GM21526 (cell line): ENCODE data around the gene FEM1B.

ENCODE experiments used
- ATAC-seq: cut with Tn5 transposase; IDR thresholded peaks from one replicate; pipeline ENCODE4 v1.9.1; 2021; ENCODE audit warnings: moderate library complexity; ENCODE audit not compliant: unreplicated experiment, low FRiP score

FEM1B gene

DNA sequence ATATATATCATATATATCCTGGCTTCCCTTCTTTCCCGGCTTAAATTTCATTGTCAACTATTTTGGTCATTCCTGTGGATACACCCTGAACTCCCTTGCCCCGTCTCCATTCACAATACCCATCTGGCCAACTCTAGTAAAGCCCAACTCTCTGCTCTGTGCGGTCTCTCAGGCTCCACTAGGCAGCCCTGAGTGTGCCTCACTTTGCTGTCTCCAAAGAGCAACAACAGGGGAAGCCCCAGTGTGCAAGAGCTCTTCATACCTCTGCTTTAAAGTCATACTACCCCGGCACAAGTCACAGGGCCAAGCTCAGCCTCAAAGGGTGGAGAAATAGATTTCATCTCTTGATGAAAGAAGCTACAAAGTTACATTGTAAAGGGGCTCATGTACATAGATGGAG lies 18.9 kb upstream of the FEM1B start:
- no peak for ATAC-seq

DNA sequence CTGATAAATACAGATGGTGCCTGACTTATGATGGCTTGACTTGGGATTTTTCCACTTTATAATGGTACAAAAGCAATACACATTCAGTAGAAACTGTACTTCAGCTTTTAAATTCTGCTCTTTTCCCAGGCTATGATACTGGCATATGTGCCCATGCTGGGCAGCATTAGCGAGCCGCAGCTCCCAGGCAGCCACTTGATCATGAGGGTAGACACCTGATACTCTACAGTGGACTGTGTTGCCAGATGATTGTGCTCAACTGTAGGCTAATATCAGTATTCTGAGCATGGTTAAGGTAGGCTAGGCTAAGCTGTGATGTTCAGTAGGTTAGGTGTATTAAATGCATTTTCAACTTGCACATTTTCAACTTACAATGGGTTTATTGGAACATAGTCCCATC lies 17.7 kb upstream of the FEM1B start:
- ATAC-seq: no peak

- ATAC-seq: no peak
Observed at GRCh38 chr15:68261241-68261640, 16.3 kb upstream of the FEM1B start.

GRCh38 chr15:68261980-68262379 lies 15.6 kb upstream of the FEM1B start:
- ATAC-seq: no peak

DNA sequence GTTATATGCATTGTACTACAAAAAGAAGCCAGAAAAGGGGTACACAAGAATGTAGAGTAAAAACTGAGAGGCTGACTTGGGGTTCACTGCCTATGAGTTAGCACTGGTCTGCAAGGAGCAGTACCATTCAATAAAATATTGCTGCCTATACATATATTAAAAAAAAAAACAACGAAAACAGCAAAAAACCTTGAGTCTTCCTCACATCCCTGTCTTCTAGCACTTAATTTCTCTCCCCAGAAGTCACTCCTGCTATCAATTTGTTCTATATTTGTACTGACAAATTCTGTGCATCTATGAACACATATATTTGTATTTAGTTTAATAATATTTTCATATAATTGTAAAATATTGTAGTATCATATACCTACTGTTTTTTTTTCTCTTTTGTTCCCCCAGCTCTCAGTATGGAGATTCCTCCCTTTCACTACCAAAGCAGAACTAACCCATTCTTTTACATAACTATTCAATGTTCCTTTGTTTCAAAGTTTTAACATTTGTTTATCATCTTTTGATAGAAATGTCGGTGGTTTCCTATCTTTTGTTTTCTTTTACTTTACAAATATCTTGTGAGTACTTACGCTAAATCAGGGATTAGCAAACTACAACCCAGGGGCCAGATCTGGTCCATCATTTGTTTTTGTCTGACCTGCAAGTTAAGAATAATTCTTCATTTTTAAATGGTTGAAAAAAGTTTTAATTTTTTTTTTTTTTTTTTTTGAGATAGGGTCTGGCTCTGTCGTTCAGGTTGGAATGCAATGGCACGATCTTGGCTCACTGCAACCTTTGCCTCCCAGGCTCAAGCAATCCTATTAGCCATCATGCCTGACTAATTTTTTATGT lies 14.8 kb upstream of the FEM1B start:
- no peak for ATAC-seq

DNA sequence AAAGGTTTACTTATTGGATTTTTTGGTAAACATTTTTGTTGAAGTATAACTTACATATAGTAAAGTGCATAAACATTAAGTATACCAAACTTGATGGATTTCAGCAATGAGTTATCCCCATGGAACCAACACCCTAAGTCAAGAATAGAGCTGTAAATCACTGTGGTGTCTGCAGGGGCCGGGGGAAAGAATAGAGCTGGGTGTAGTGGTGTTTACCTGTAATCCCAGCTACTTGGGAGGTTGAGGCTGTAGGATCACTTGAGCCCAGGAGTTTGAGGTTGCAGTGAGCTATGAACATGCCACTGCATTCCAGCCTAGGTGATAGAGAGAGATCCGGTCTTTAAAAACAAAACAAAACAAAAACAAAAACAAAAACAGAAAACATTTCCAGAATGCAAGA lies 13.3 kb upstream of the FEM1B start:
- ATAC-seq: no peak

- ATAC-seq: no peak
Observed at GRCh38 chr15:68265081-68265480, 12.5 kb upstream of the FEM1B start.

DNA sequence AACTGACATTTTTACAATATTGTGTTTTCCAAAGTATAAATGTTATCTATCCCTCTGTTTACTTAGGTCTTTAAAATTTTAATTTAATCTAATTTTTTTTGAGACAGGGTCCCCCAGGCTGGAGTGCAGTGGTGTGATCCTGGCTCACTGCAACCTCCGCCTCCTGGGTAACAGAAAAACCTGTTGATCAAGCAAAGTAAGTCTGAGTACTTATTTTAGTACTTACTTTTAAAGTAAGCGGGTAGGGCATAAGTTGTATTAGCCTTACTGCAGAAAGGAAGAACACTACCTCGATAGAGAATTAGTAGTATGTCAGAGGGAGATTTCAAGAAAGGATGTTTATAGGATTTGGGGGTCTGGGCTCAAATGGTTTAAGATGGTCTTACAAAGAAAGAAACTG lies 11.9 kb upstream of the FEM1B start:
- ATAC-seq: no peak

- no peak for ATAC-seq
Observed at GRCh38 chr15:68268405-68268804, 9.1 kb upstream of the FEM1B start.

- ATAC-seq: no peak
Observed at GRCh38 chr15:68271854-68272471, 5.6 kb upstream of the FEM1B start.

DNA sequence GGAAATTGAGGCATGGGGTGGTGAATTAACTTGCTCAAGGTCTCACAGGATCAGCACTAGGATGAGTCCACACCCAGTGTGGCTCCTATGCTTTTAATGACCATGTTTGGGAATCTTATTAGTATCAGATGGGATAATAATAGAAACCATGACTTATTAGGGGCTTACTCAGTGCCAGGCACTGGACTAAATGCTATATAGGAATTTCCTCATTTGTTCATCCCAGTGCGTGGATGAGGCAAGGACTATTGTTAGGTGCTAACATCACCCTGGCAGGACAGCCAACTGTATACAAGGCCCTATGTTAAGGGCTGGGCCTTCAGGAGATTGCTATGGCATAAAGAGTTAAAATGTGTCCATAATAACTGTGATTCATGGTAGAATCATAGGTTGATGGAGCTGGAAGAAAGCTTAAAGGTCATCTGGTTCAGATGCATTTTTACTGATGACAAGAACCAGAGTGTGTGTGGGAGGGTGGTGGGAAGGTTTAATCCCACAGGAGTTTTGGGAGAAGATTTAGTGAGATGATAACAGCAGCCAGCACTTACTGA lies 4.7 kb upstream of the FEM1B start:
- no peak for ATAC-seq

DNA sequence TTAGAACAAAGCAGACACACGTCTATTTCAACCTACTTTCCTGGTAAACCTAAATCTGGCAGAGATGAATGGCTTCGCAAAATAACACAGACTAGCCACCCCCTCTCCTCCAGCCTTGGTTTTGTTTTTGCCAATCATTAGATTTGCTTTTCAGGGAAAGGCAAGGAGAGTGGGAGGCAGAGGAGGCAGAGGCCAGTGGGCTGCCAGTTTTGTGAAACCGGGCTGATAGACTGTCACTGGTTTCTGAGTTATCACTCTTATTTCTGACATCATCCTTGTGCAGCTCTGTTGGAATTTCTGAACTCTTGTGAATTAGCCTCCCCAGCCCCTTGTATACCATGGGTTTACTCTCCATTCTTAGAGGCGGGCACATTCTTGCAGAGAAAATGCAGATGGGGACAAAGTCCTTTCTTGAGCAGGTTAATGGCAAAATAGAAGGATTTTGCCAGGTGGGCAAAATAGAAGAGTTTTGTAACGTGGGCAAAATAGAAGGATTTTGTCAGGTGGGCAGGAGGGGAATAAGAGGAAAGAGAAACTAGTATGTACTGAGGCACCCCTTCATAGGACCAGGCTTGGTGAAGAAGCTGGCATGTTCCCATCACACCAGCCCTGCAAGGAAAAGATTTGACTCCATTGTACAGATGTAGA lies 3.2 kb upstream of the FEM1B start:
- no peak for ATAC-seq

- ATAC-seq: no peak
Observed at GRCh38 chr15:68275165-68275746, 2.3 kb upstream of the FEM1B start.

GRCh38 chr15:68276668-68277067 lies 877 bp upstream of the FEM1B start:
- ATAC-seq: no peak

DNA sequence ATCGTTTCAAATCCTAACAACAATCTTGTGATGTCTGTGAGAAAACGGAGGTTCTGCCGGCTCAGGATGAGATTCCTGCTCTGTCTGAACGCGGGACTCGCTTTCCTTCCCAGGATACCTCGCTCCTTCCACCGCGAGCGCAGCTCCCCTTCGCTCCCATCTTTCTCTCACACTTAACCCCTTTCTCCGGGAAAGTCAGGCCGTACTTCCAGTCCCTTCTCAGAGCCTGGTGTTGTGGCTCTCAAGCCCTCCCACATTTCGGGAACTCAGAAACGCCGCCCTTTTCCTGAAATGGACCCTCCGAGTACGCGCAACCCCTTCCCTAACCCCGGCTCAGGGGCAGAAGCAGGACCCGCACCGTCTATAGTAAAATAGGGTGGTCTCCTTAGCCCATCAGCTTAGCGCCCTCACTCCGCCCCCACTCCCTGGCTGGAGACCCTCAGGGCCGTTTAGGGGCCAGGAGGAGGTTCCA lies 378 bp upstream of the FEM1B start:
- ATAC-seq: no peak

GRCh38 chr15:68278345-68278594 lies 725 bp downstream of the FEM1B start:
- ATAC-seq: no peak

- ATAC-seq: no peak
Observed at GRCh38 chr15:68278595-68279405, 1.3 kb downstream of the FEM1B start.

- ATAC-seq: no peak
Observed at GRCh38 chr15:68279779-68280753, 2.5 kb downstream of the FEM1B start.

- no peak for ATAC-seq
Observed at GRCh38 chr15:68281008-68281407, 3.5 kb downstream of the FEM1B start.
